IPS-NIHi11 (cell line): ENCODE data around the gene MACROH2A1.

ENCODE experiments used
- DNase-seq: peaks from one replicate; pipeline ENCODE4 v3.0.0; 2012; ENCODE audit warnings: mixed read lengths, low spot score

Gene MACROH2A1

GRCh38 chr5:135330798-135331096 is 68.3 kb downstream of the MACROH2A1 start:
- no peak for DNase-seq

GRCh38 chr5:135329913-135330797 is 68.9 kb downstream of the MACROH2A1 start:
- no peak for DNase-seq

- no peak for DNase-seq
Measured at GRCh38 chr5:135329066-135329912, 69.7 kb downstream of the MACROH2A1 start.

- DNase-seq: no peak
Measured at GRCh38 chr5:135328128-135328687, 70.8 kb downstream of the MACROH2A1 start.

GRCh38 chr5:135327429-135328127 is 71.5 kb downstream of the MACROH2A1 start:
- DNase-seq: no peak

- peak; percentile 37 for DNase-seq
Measured at GRCh38 chr5:135326296-135327254, 72.5 kb downstream of the MACROH2A1 start.

GRCh38 chr5:135324897-135325650 is 74.0 kb downstream of the MACROH2A1 start:
- no peak for DNase-seq

- no peak for DNase-seq
Measured at GRCh38 chr5:135324160-135324559, 74.9 kb downstream of the MACROH2A1 start.

- no peak for DNase-seq
Measured at GRCh38 chr5:135323701-135324132, 75.3 kb downstream of the MACROH2A1 start.

GRCh38 chr5:135323227-135323626 is 75.8 kb downstream of the MACROH2A1 start:
- DNase-seq: no peak

- no peak for DNase-seq
Measured at GRCh38 chr5:135322744-135323143, 76.3 kb downstream of the MACROH2A1 start.

GRCh38 chr5:135322271-135322670 is 76.8 kb downstream of the MACROH2A1 start:
- no peak for DNase-seq

- no peak for DNase-seq
Measured at GRCh38 chr5:135320718-135321484, 78.1 kb downstream of the MACROH2A1 start.

- peak; percentile 43 for DNase-seq
Measured at GRCh38 chr5:135319928-135320606, 79.0 kb downstream of the MACROH2A1 start.

GRCh38 chr5:135319458-135319857 is 79.6 kb downstream of the MACROH2A1 start:
- DNase-seq: no peak

GRCh38 chr5:135318924-135319323 is 80.1 kb downstream of the MACROH2A1 start:
- DNase-seq: no peak

- no peak for DNase-seq
Measured at GRCh38 chr5:135318037-135318436, 81.0 kb downstream of the MACROH2A1 start.

- no peak for DNase-seq
Measured at GRCh38 chr5:135317286-135317685, 81.7 kb downstream of the MACROH2A1 start.

- no peak for DNase-seq
Measured at GRCh38 chr5:135315386-135315785, 83.6 kb downstream of the MACROH2A1 start.
